Measurements from ENCODE around the gene MYD88. TPM values are rescaled to one million over a fixed set of nuclear protein-coding genes. Genes with fewer than 3 reads are reported as not detected.

MYD88 gene
- total and polyA plus RNA-seq, 9 of the 15 experiments (the other 6 are each of a cell fraction or from before 2014, with no cell fraction given), result 3.2 to 47.3 (median 27.6) TPM

GRCh38 chr3:38164952-38165721 lies 26.7 kb downstream of the MYD88 start, which contains the start of gene OXSR1 (continued):
- TF ChIP-seq CHD4 (IDR thresholded peaks at IDR 0.05; ENCODE audit: insufficient read depth, insufficient replicate concordance, low read depth, low read length, poor library complexity, severe bottlenecking) (no peak), CC2D1A (IDR thresholded peaks at IDR 0.05) (peak; percentile 9; the same call in 1 of the 2 replicates), ZNF277 (CRISPR knock-in tag; IDR thresholded peaks at IDR 0.05; ENCODE audit: borderline replicate concordance) (no peak), ZFP30 (CRISPR knock-in tag; IDR thresholded peaks at IDR 0.05; ENCODE audit: borderline replicate concordance) (no peak), ESRRB (CRISPR knock-in tag; IDR thresholded peaks at IDR 0.05; ENCODE audit: borderline replicate concordance) (no peak), MYC (IDR thresholded peaks at IDR 0.05; ENCODE audit: low read depth, low read length) (peak; percentile 76), MYC (CRISPR knock-in tag; IDR thresholded peaks at IDR 0.05; ENCODE audit: borderline replicate concordance, low read depth) (no peak), GATAD2B (IDR thresholded peaks at IDR 0.05; ENCODE audit: borderline replicate concordance) (peak; percentile 46; the same call in 1 of the 2 replicates), ZBTB7A (IDR thresholded peaks at IDR 0.05; ENCODE audit: borderline replicate concordance, control insufficient read depth, low read depth, low read length) (no peak), ZNF511 (CRISPR knock-in tag; IDR thresholded peaks at IDR 0.05) (no peak), POLR2A (conservative IDR thresholded peaks at IDR 0.05) (peak; percentile 86), ZC3H8 (IDR thresholded peaks at IDR 0.05) (no peak), NONO (IDR thresholded peaks at IDR 0.05; ENCODE audit: low read depth in 2 of 2, low read length in 1 of 2) (peak in 1 of 2 experiments; percentile 75; a peak in 2 of 4 replicates), YY1 (IDR thresholded peaks at IDR 0.05; ENCODE audit: borderline replicate concordance in 1 of 3, control insufficient read depth in 1 of 3, extremely low read depth in 1 of 3, insufficient read depth in 3 of 3, insufficient read length in 1 of 3, insufficient replicate concordance in 2 of 3, low read depth in 1 of 3, low read length in 2 of 3) (peak; percentile 89 to 99 (median 97)), RBM39 (optimal IDR thresholded peaks at IDR 0.05; ENCODE audit: low read depth, low read length) (peak; percentile 88), ZNF324 (CRISPR knock-in tag; IDR thresholded peaks at IDR 0.05) (no peak), SMAD3 (CRISPR knock-in tag; conservative IDR thresholded peaks at IDR 0.05) (no peak), POLR2AphosphoS2 (IDR thresholded peaks at IDR 0.05; ENCODE audit: low read length) (peak; percentile 57; the same call in 1 of the 2 replicates), FOSL1 (tag; conservative IDR thresholded peaks at IDR 0.05) (0 out of 2 replicates have a peak, but pooled peaks have one; percentile 42)
- TF ChIP-seq, protein P1, sequence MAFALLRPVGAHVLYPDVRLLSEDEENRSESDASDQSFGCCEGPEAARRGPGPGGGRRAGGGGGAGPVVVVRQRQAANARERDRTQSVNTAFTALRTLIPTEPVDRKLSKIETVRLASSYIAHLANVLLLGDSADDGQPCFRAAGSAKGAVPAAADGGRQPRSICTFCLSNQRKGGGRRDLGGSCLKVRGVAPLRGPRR (CRISPR knock-in tag; IDR thresholded peaks at IDR 0.05), result no peak
- TF ChIP-seq, protein P2, sequence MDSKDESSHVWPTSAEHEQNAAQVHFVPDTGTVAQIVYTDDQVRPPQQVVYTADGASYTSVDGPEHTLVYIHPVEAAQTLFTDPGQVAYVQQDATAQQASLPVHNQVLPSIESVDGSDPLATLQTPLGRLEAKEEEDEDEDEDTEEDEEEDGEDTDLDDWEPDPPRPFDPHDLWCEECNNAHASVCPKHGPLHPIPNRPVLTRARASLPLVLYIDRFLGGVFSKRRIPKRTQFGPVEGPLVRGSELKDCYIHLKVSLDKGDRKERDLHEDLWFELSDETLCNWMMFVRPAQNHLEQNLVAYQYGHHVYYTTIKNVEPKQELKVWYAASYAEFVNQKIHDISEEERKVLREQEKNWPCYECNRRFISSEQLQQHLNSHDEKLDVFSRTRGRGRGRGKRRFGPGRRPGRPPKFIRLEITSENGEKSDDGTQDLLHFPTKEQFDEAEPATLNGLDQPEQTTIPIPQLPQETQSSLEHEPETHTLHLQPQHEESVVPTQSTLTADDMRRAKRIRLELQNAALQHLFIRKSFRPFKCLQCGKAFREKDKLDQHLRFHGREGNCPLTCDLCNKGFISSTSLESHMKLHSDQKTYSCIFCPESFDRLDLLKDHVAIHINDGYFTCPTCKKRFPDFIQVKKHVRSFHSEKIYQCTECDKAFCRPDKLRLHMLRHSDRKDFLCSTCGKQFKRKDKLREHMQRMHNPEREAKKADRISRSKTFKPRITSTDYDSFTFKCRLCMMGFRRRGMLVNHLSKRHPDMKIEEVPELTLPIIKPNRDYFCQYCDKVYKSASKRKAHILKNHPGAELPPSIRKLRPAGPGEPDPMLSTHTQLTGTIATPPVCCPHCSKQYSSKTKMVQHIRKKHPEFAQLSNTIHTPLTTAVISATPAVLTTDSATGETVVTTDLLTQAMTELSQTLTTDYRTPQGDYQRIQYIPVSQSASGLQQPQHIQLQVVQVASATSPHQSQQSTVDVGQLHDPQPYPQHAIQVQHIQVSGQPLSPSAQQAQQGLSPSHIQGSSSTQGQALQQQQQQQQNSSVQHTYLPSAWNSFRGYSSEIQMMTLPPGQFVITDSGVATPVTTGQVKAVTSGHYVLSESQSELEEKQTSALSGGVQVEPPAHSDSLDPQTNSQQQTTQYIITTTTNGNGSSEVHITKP (IDR thresholded peaks at IDR 0.05; ENCODE audit: partially characterized antibody), result peak; percentile 22
